Testis (tissue), 2 donors: ENCODE data around the gene TAF11L13.
"Not testable (repeated sequence)": the region's sequence is repeated elsewhere in the genome, so short reads cannot be mapped to it uniquely, and the experiment has no call there.

Source experiments
- CTCF ChIP-seq, 3 experiments: fragments of 450-650 bp in 2 of 3; fragments of 200-600 bp in 1 of 3; sonication (generic) in 1 of 3; IDR thresholded peaks; one replicate each; pipeline ENCODE4 v1.5.1; 2016 to 2019; ENCODE audit warnings: antibody characterized with exemption in 3 of 3, mild to moderate bottlenecking in 2 of 3, moderate library complexity in 1 of 3
- POLR2A ChIP-seq: fragments of 450-650 bp; IDR thresholded peaks from one replicate; pipeline ENCODE4 v1.6.1; 2017; ENCODE audit warnings: antibody characterized with exemption, mild to moderate bottlenecking, moderate library complexity

- TF ChIP-seq CTCF (IDR thresholded peaks at IDR 0.05); POLR2A: not testable (repeated sequence)
Observed at GRCh38 chr5:17594255-17594654, 37.6 kb upstream of the TAF11L13 start, which contains the start of gene TAF11L9.
